H1 (cell line): ENCODE results near the gene PAX4. TPM values are rescaled to one million over a fixed set of nuclear protein-coding genes. Genes with fewer than 3 reads are reported as not detected.

Source experiments
- CTCF ChIA-PET: fragments of 300-600 bp; sonication (Branson Sonifier 250); formaldehyde crosslinking; loops from one replicate; lab custom pipeline; 2021; ENCODE audit not compliant: partially characterized antibody; lab: Charles Lee
- POLR2A ChIA-PET: fragments of 300-600 bp; sonication (Branson Sonifier 250); formaldehyde crosslinking; loops from one replicate; lab custom pipeline; 2021; ENCODE audit warnings: inconsistent platforms; ENCODE audit not compliant: partially characterized antibody; lab: Charles Lee
- DNase-seq, 2 experiments: peaks; one replicate each; pipeline versions ENCODE4 v3.0.0 to v3.0.0-alpha.2; 2010 to 2022; ENCODE audit warnings: low spot score in 2 of 2, low read depth in 1 of 2, mixed read lengths in 1 of 2
- FAIRE-seq: peaks from 2 replicates; lab custom pipeline; 2011; peaks lifted over from hg19 to GRCh38; lab: Jason Lieb, UNC
- H2AFZ ChIP-seq: 2 replicates; pipeline ENCODE4 v1.8.1; 2012; ENCODE audit warnings: low read length, inconsistent platforms
- H2AK5ac ChIP-seq: 2 replicates; pipeline ENCODE4 v1.6.1; 2013; ENCODE audit warnings: low read depth, low read length
- H2BK120ac ChIP-seq: replicated peaks from 2 replicates; pipeline ENCODE3; 2013; ENCODE audit warnings: low read depth, low read length, inconsistent platforms
- H2BK12ac ChIP-seq: 2 replicates; pipeline ENCODE4 v1.6.1; 2013; ENCODE audit warnings: low read depth, low read length
- H2BK15ac ChIP-seq: 2 replicates; pipeline ENCODE4 v1.6.1; 2013; ENCODE audit warnings: low read length
- H2BK20ac ChIP-seq: 2 replicates; pipeline ENCODE4 v1.6.1; 2013; ENCODE audit warnings: low read length
- H2BK5ac ChIP-seq: 2 replicates; pipeline ENCODE4 v1.6.1; 2013; ENCODE audit warnings: low read depth, low read length
- H3K14ac ChIP-seq: 2 replicates; pipeline ENCODE4 v1.6.1; 2013; ENCODE audit warnings: inconsistent platforms; ENCODE audit not compliant: insufficient read length
- H3K18ac ChIP-seq: 2 replicates; pipeline ENCODE4 v1.6.1; 2013; ENCODE audit warnings: low read length; ENCODE audit errors: extremely low read depth
- H3K23ac ChIP-seq: 2 replicates; pipeline ENCODE4 v1.6.1; 2013; ENCODE audit warnings: inconsistent platforms; ENCODE audit not compliant: insufficient read length
- H3K23me2 ChIP-seq: 2 replicates; pipeline ENCODE4 v1.6.1; 2013; ENCODE audit warnings: low read depth, low read length
- H3K27ac ChIP-seq: 2 replicates; pipeline ENCODE4 v1.6.1; 2011; ENCODE audit warnings: low read depth, low read length, inconsistent platforms
- H3K27me3 ChIP-seq, 4 experiments: replicated peaks in 1 of 4; 1 replicate in 1 of 4; 2 replicates in 3 of 4; pipeline versions ENCODE4 v1.6.1 to v1.8.1; 2011 to 2013; ENCODE audit warnings: low read length in 3 of 4, mild to moderate bottlenecking in 3 of 4, inconsistent platforms in 2 of 4, mixed read lengths in 2 of 4, moderate library complexity in 1 of 4; ENCODE audit not compliant: control insufficient read depth in 3 of 4, insufficient read depth in 3 of 4; ENCODE audit errors: extremely low read depth in 1 of 4
- H3K36me3 ChIP-seq, 4 experiments: 2 replicates each; pipeline versions ENCODE4 v1.6.1 to v1.8.1; 2011 to 2013; ENCODE audit warnings: mild to moderate bottlenecking in 4 of 4, low read length in 3 of 4, moderate library complexity in 2 of 4, control low read depth in 1 of 4, inconsistent platforms in 1 of 4; ENCODE audit not compliant: insufficient read depth in 4 of 4, control insufficient read depth in 2 of 4
- H3K4ac ChIP-seq: replicated peaks from 2 replicates; pipeline ENCODE3; 2013; ENCODE audit warnings: low read length, low read depth, mixed read lengths, inconsistent platforms; ENCODE audit not compliant: insufficient read length
- H3K4me1 ChIP-seq, 4 experiments: replicated peaks in 1 of 4; 1 replicate in 1 of 4; 2 replicates in 3 of 4; pipeline versions ENCODE4 v1.6.1 to v1.8.1; 2011 to 2013; ENCODE audit warnings: low read length in 3 of 4, inconsistent platforms in 2 of 4, mixed read lengths in 1 of 4; ENCODE audit not compliant: insufficient read depth in 4 of 4, control insufficient read depth in 3 of 4
- H3K4me2 ChIP-seq, 2 experiments: 2 replicates each; pipeline versions ENCODE4 v1.6.1 to v1.8.1; 2011 to 2013; ENCODE audit warnings: low read depth in 2 of 2, low read length in 2 of 2, control low read depth in 1 of 2, inconsistent platforms in 1 of 2, mild to moderate bottlenecking in 1 of 2; ENCODE audit not compliant: insufficient read depth in 1 of 2
- H3K4me3 ChIP-seq, 4 experiments: fragments of 200-600, 300-600 bp in 1 of 4; sonication (generic), shearing (Covaris generic), sonication (Bioruptor Twin) in 1 of 4; 2 replicates each; pipeline versions ENCODE4 v1.5.1 to v1.8.1; 2011 to 2016; ENCODE audit warnings: low read length in 4 of 4, low read depth in 3 of 4, control low read depth in 2 of 4, inconsistent platforms in 2 of 4, mild to moderate bottlenecking in 2 of 4, mixed read lengths in 1 of 4, moderate library complexity in 1 of 4; ENCODE audit not compliant: insufficient read depth in 2 of 4; ENCODE audit errors: extremely low read depth in 1 of 4
- H3K56ac ChIP-seq: replicated peaks from 2 replicates; pipeline ENCODE3; 2013; ENCODE audit warnings: low read depth, mild to moderate bottlenecking, mixed read lengths, low read length, inconsistent platforms; ENCODE audit not compliant: insufficient read length
- H3K79me1 ChIP-seq: 2 replicates; pipeline ENCODE4 v1.6.1; 2013; ENCODE audit warnings: low read depth, low read length, control low read depth
- H3K79me2 ChIP-seq, 2 experiments: 2 replicates each; pipeline versions ENCODE4 v1.6.1 to v1.8.1; 2012 to 2013; ENCODE audit warnings: low read length in 2 of 2, mild to moderate bottlenecking in 2 of 2, inconsistent platforms in 1 of 2; ENCODE audit not compliant: insufficient read depth in 2 of 2, control insufficient read depth in 1 of 2
- H3K9ac ChIP-seq, 4 experiments: replicated peaks in 1 of 4; 1 replicate in 1 of 4; 2 replicates in 3 of 4; pipeline versions ENCODE4 v1.6.1 to v1.8.1; 2011 to 2013; ENCODE audit warnings: low read depth in 3 of 4, low read length in 3 of 4, control low read depth in 2 of 4, mild to moderate bottlenecking in 2 of 4, moderate library complexity in 2 of 4, inconsistent platforms in 1 of 4; ENCODE audit errors: extremely low read depth in 1 of 4
- H3K9me3 ChIP-seq, 2 experiments: 2 replicates each; pipeline versions ENCODE4 v1.6.1 to v1.8.1; 2012 to 2013; ENCODE audit warnings: mild to moderate bottlenecking in 2 of 2, moderate library complexity in 2 of 2, control low read depth in 1 of 2, inconsistent platforms in 1 of 2, low read depth in 1 of 2, low read length in 1 of 2, mixed read lengths in 1 of 2; ENCODE audit not compliant: insufficient read depth in 2 of 2
- H4K20me1 ChIP-seq, 2 experiments: replicated peaks in 1 of 2; 2 replicates each; pipeline versions ENCODE3 to v1.8.1; 2011 to 2013; ENCODE audit warnings: inconsistent platforms in 2 of 2, low read length in 2 of 2, mild to moderate bottlenecking in 1 of 2; ENCODE audit not compliant: insufficient read depth in 2 of 2, control insufficient read depth in 1 of 2
- H4K5ac ChIP-seq: 2 replicates; pipeline ENCODE4 v1.6.1; 2013; ENCODE audit warnings: low read length, low read depth, mixed read lengths, inconsistent platforms; ENCODE audit not compliant: insufficient read length
- H4K8ac ChIP-seq: 2 replicates; pipeline ENCODE4 v1.8.0; 2013; ENCODE audit warnings: mild to moderate bottlenecking, moderate library complexity, low read length, inconsistent platforms; ENCODE audit not compliant: insufficient read depth; ENCODE audit errors: extremely low read depth
- H4K91ac ChIP-seq: replicated peaks from 2 replicates; pipeline ENCODE3; 2013; ENCODE audit warnings: low read length, mixed read lengths, inconsistent platforms; ENCODE audit not compliant: insufficient read length
- CREB1 ChIP-seq: IDR thresholded peaks from 2 replicates; pipeline ENCODE4 v1.6.1; 2012; ENCODE audit warnings: inconsistent platforms
- E2F6 ChIP-seq: IDR thresholded peaks from 2 replicates; pipeline ENCODE4 v1.6.1; 2012; ENCODE audit warnings: inconsistent platforms
- HDAC2 ChIP-seq, 2 experiments: fragments of 300-600 bp in 1 of 2; sonication (generic) in 1 of 2; IDR thresholded peaks; 2 replicates each; pipeline ENCODE4 v1.6.1; 2011 to 2012; ENCODE audit warnings: low read depth in 2 of 2, low read length in 2 of 2, mild to moderate bottlenecking in 2 of 2, moderate library complexity in 2 of 2, borderline replicate concordance in 1 of 2, inconsistent platforms in 1 of 2
- MAFK ChIP-seq: IDR thresholded peaks from 2 replicates; pipeline ENCODE4 v1.6.1; 2012; ENCODE audit warnings: low read depth, mild to moderate bottlenecking, improper control_type of control experiment, low read length
- RNF2 ChIP-seq: fragments of 200-900, 300-1000 bp; sonication (generic); IDR thresholded peaks from 2 replicates; pipeline ENCODE4 v1.7.1; 2016; ENCODE audit warnings: borderline replicate concordance, low read depth, mild to moderate bottlenecking, antibody characterized with exemption, low read length; ENCODE audit not compliant: poor library complexity, severe bottlenecking; ENCODE audit errors: missing control alignments
- RXRA ChIP-seq: IDR thresholded peaks from 2 replicates; pipeline ENCODE4 v1.6.1; 2011; ENCODE audit warnings: low read depth, mild to moderate bottlenecking, low read length, moderate library complexity; ENCODE audit not compliant: insufficient read depth
- SAP30 ChIP-seq: fragments of 300-600 bp; sonication (generic); IDR thresholded peaks from 2 replicates; pipeline ENCODE4 v1.7.1; 2012; ENCODE audit warnings: low read length, moderate library complexity, mild to moderate bottlenecking, inconsistent platforms; ENCODE audit not compliant: insufficient read depth, insufficient replicate concordance
- TEAD4 ChIP-seq: IDR thresholded peaks from 2 replicates; pipeline ENCODE4 v1.6.1; 2012; ENCODE audit warnings: low read depth, low read length, inconsistent platforms, mixed read lengths
- YY1 ChIP-seq: IDR thresholded peaks from 2 replicates; pipeline ENCODE4 v1.6.1; 2011; ENCODE audit warnings: low read depth, mild to moderate bottlenecking, low read length
- WGBS, 2 experiments: shearing (Covaris generic) in 1 of 2; methylation state at CpG; one replicate each; pipeline versions ENCODE4 v1.1.6 to v1.1.7; 2013 to 2015; ENCODE audit warnings: low lambda C conversion rate in 2 of 2, mixed read lengths in 2 of 2, inconsistent platforms in 1 of 2, low coverage in 1 of 2, missing lambda C conversion rate in 1 of 2; ENCODE audit not compliant: insufficient replicate concordance in 2 of 2, insufficient coverage in 1 of 2, insufficient read length in 1 of 2; ENCODE audit errors: extremely low coverage in 1 of 2, missing lambda C conversion rate in 1 of 2; 5-methylcytosine and 5-hydroxymethylcytosine counted together
- polyA plus RNA-seq, 7 experiments: library from polyadenylated mRNA; depleted of rRNA in 3 of 7; stranded (reverse) in 5 of 7; unstranded in 2 of 7; fragments of >200 nt in 5 of 7; fragments of 200-250 nt in 2 of 7; gene quantifications; 1 replicate in 5 of 7; 2 replicates in 1 of 7; 4 replicates in 1 of 7; pipeline versions ENCODE4 v1.2.1 to v1.2.3, GENCODE V29; 2011 to 2013; ENCODE audit warnings: missing spikeins in 2 of 7, mixed read lengths in 2 of 7
- total RNA-seq: library from RNA; stranded (reverse); fragmentation: NEBNext Ultra II Directional; extraction: Animal tissue kit (Norgen Biotek cat#: 25700); gene quantifications from 2 replicates; pipeline ENCODE4 v1.2.1, GENCODE V29; 2021

Gene PAX4
- total and polyA plus RNA-seq, 2 of the 8 experiments (the other 6 are each of a cell fraction or from before 2014, with no cell fraction given), result 0.20 TPM; not detected in 1

- Histone ChIP-seq H2BK12ac (no peak overlapping the region), H3K4me3 (no peak overlapping the region), H4K5ac (no peak overlapping the region), H3K4me1 (peaks cover 0 to 9% (median 3%) of the 10 kb centered on the region in 4 experiments; a peak in 6 of 7 replicates), H3K23me2 (peaks cover 6% of the 10 kb centered on the region), H2BK120ac (no peak overlapping the region), H3K18ac (no peak overlapping the region), H2AK5ac (no peak overlapping the region), H3K9me3 (no peaks in the 10 kb centered on the region), H3K4me2 (peak overlapping the region in 1 of 2 experiments; percentile 95; a peak in 1 of 4 replicates), H4K91ac (no peak overlapping the region), H3K27ac (no peak overlapping the region), H4K8ac (no peak overlapping the region), H2BK5ac (no peak overlapping the region), H2BK20ac (no peak overlapping the region), H3K9ac (no peak overlapping the region), H3K23ac (no peak overlapping the region), H3K79me2 (peaks cover 0 to under 1% of the 10 kb centered on the region in 2 experiments; a peak in 1 of 4 replicates), H3K79me1 (no peaks in the 10 kb centered on the region), H3K4ac (no peak overlapping the region), H2AFZ (no peak overlapping the region), H3K56ac (no peak overlapping the region), H3K27me3 (peaks cover 5 to 23% (median 22%) of the 10 kb centered on the region in 4 experiments), H3K14ac (no peak overlapping the region), H4K20me1 (peaks cover 0 to 5% of the 10 kb centered on the region in 2 experiments), H2BK15ac (no peak overlapping the region), H3K36me3 (peaks cover 5 to 15% (median 13%) of the 10 kb centered on the region in 4 experiments)
- FAIRE-seq, result no peak
- no peak for DNase-seq
- CTCF ChIA-PET, result interaction anchor here (0.8 to 8.1 kb wide), 6 partner anchors 9 to 349 kb away, joined by 3 to 55 read pairs (median 7); no protein-coding TSS in a partner anchor
- WGBS, 2 experiments, result 80% methylated on average over 3 of the region's 3 CpGs; no CpG with 5 or more reads in 1 of the 2 experiments
- POLR2A ChIA-PET, result no interaction called here
- no peak for TF ChIP-seq SAP30
- no peak for TF ChIP-seq RNF2
- TF ChIP-seq CREB1, result no peak
- no peak for TF ChIP-seq TEAD4
- no peak for TF ChIP-seq MAFK
- no peak for TF ChIP-seq YY1
- TF ChIP-seq RXRA, result no peak
- TF ChIP-seq E2F6, result no peak
- TF ChIP-seq HDAC2 (IDR thresholded peaks at IDR 0.05; ENCODE audit: borderline replicate concordance in 1 of 2, low read depth in 2 of 2, low read length in 2 of 2), result no peak
Observed at GRCh38 chr7:127589896-127590295, 28.0 kb downstream of the PAX4 start.
